Measurements from ENCODE around the gene TAC3.
"Not testable (repeated sequence)": the region's sequence is repeated elsewhere in the genome, so short reads cannot be mapped to it uniquely, and the experiment has no call there.

TAC3 gene

GRCh38 chr12:56987011-56987410 lies 29.3 kb downstream of the TAC3 start:
- no peak for DNase-seq

GRCh38 chr12:56985714-56986113 lies 30.6 kb downstream of the TAC3 start:
- DNase-seq = not testable (repeated sequence)

- no peak for DNase-seq
These were observed 32.9 kb downstream of the TAC3 start for GRCh38 chr12:56983386-56983785.

GRCh38 chr12:56982578-56983236 lies 33.6 kb downstream of the TAC3 start:
- not testable (repeated sequence) for DNase-seq

- no peak for DNase-seq
These were observed 35.3 kb downstream of the TAC3 start for GRCh38 chr12:56980941-56981530.

GRCh38 chr12:56980268-56980667 lies 36.1 kb downstream of the TAC3 start:
- DNase-seq = no peak

- no peak for DNase-seq
These were observed 36.7 kb downstream of the TAC3 start for GRCh38 chr12:56979628-56980027.

GRCh38 chr12:56978397-56979138 lies 37.8 kb downstream of the TAC3 start:
- no peak for DNase-seq

GRCh38 chr12:56977361-56977760 lies 39.0 kb downstream of the TAC3 start:
- DNase-seq = not testable (repeated sequence)

- DNase-seq = not testable (repeated sequence)
These were observed 42.1 kb downstream of the TAC3 start for GRCh38 chr12:56974224-56974623.

GRCh38 chr12:56968910-56969309 lies 47.4 kb downstream of the TAC3 start:
- DNase-seq = not testable (repeated sequence)

- DNase-seq = not testable (repeated sequence)
These were observed 50.2 kb downstream of the TAC3 start for GRCh38 chr12:56965997-56966642.

- not testable (repeated sequence) for DNase-seq
These were observed 51.2 kb downstream of the TAC3 start for GRCh38 chr12:56965124-56965523.

- DNase-seq = not testable (repeated sequence)
These were observed 52.8 kb downstream of the TAC3 start for GRCh38 chr12:56963557-56963956.

GRCh38 chr12:56962247-56962646 lies 54.1 kb downstream of the TAC3 start:
- not testable (repeated sequence) for DNase-seq
